Heart left ventricle (tissue), 13 donors: Measurements from ENCODE around the gene DOCK8.

ENCODE experiments used
- POLR2A ChIP-seq, 2 donors: fragments of 450-650 bp; IDR thresholded peaks; one replicate each; pipeline ENCODE4 v1.6.1; 2017; ENCODE audit warnings: antibody characterized with exemption in 2 of 2, mild to moderate bottlenecking in 2 of 2, moderate library complexity in 2 of 2
- TF ChIP-seq, protein P1 (sequence below), 12 donors: fragments of 200-600 bp; sonication (generic) in 4 of 12; IDR thresholded peaks; one replicate each; pipeline versions ENCODE4 v1.5.0 to v1.8.0; 2018 to 2022; ENCODE audit warnings: antibody characterized with exemption in 12 of 12, mild to moderate bottlenecking in 5 of 12
- donor health status: ischemic (EF 13 %, LVEDD 7.1; RV severe dilation, severe dysfunction).
- donor health status: DM: no; HTN: yes; CAD: no.
- donor health status: DM: no; HTN: no; CAD: no.
- donor health status: ischemic (EF 25% LVEDD 6.9; RV normal size, moderate dysfunction).
- donor health status: ischemic (EF 25% LVEDD 5.7; RV mildly dilated, moderate dysfunction).
- donor health status: ischemic (EF 35%, LVEDD 5.7; RV mildly dilated, moderate dysfunction).
- donor health status: nonischemic (EF 11% LVEDD 7.7; RV severe dilation, severe dysfunction).
- donor health status: DM: yes; HTN: yes; CAD: no.
- donor health status: PGD.
- donor health status: ischemic (EF 29% LVEDD 5.4; RV normal size, mild dysfunction).
- donor health status: nonischemic (EF 23%, LVEDD 6.1; RV moderate dilation, normal function).

DNA sequence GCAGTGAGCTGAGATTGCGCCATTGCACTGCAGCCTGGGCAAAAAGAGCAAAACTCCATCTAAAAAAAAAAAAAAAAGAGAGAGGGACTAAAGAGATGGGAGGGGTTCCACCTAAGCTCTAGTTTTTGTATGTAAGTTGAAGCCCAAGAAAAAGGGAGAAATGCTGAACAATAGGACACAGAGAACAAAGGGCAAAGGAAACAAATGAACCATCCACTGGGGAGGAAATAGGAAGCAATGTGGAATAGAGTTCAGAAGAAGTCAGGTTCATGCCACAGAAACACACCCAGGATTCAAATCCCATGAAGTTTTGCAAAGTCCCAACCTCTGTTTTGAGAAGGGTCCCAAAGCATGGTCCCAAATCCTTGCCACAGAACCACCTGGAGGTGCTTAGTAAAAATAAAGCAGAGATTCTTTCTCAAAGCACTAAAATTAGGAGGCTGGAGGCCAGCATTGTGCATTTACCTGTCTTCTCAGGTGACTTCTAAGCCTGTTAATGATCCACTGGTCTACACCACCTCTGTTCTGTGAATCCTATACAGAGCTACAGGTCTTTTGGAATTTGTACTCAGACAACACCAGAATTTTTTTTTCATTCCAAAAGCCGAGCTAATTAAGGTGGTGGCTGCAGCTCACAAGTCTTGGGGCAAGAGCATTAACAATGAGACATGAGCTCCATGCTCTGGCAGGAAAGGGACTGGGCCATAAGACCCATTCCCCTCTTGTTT, 177.6 kb downstream of the DOCK8 start:
- TF ChIP-seq, protein P1, sequence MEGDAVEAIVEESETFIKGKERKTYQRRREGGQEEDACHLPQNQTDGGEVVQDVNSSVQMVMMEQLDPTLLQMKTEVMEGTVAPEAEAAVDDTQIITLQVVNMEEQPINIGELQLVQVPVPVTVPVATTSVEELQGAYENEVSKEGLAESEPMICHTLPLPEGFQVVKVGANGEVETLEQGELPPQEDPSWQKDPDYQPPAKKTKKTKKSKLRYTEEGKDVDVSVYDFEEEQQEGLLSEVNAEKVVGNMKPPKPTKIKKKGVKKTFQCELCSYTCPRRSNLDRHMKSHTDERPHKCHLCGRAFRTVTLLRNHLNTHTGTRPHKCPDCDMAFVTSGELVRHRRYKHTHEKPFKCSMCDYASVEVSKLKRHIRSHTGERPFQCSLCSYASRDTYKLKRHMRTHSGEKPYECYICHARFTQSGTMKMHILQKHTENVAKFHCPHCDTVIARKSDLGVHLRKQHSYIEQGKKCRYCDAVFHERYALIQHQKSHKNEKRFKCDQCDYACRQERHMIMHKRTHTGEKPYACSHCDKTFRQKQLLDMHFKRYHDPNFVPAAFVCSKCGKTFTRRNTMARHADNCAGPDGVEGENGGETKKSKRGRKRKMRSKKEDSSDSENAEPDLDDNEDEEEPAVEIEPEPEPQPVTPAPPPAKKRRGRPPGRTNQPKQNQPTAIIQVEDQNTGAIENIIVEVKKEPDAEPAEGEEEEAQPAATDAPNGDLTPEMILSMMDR (IDR thresholded peaks at IDR 0.05): no peak
- no peak for TF ChIP-seq POLR2A (IDR thresholded peaks at IDR 0.05)
